ENCODE measurements around the gene NLRP6. TPM values are rescaled to one million over a fixed set of nuclear protein-coding genes. Genes with fewer than 3 reads are reported as not detected.

Gene NLRP6
- total RNA-seq, 1 experiment from 2014 or later: not detected

- TF ChIP-seq CTCF (IDR thresholded peaks at IDR 0.05; ENCODE audit: unreplicated experiment): no peak
- no peak overlapping the region for H3K27ac Mint-ChIP-seq (ENCODE audit: low read depth, unreplicated experiment)
- H3K4me3 Mint-ChIP-seq (ENCODE audit: unreplicated experiment): no peak overlapping the region
- DNase-seq (ENCODE audit: unreplicated experiment): no peak
- no TSS peak for BruUV-seq (replicated peaks)
- H3K4me1 Mint-ChIP-seq (ENCODE audit: insufficient read depth, unreplicated experiment): no peaks in the 10 kb centered on the region
- no peaks in the 10 kb centered on the region for H3K36me3 Mint-ChIP-seq (ENCODE audit: insufficient read depth, unreplicated experiment)
- intact Hi-C loops (cut with micrococcal nuclease): no loop called here
- no peaks in the 10 kb centered on the region for H3K9me3 Mint-ChIP-seq (ENCODE audit: unreplicated experiment)
- H3K27me3 Mint-ChIP-seq (ENCODE audit: insufficient read depth, unreplicated experiment): no peaks in the 10 kb centered on the region
- POLR2A ChIA-PET: no interaction called here
- CTCF ChIA-PET: interaction anchor here (0.6 to 1.0 kb wide), 2 partner anchors 14 to 19 kb away, joined by 3 read pairs; no protein-coding TSS in a partner anchor
Observed at GRCh38 chr11:325796-326591, 47.8 kb downstream of the NLRP6 start.

GRCh38 chr11:326592-326841 lies 48.3 kb downstream of the NLRP6 start:
- ChIA-PET POLR2A (no interaction called here), CTCF (interaction anchor here (0.6 to 1.0 kb wide), 2 partner anchors 13 to 18 kb away, joined by 3 read pairs; no protein-coding TSS in a partner anchor)
- no TSS peak for BruUV-seq (replicated peaks)
- H3K4me3 Mint-ChIP-seq (ENCODE audit: unreplicated experiment): no peak overlapping the region
- no peak for TF ChIP-seq CTCF (IDR thresholded peaks at IDR 0.05; ENCODE audit: unreplicated experiment)
- intact Hi-C loops (cut with micrococcal nuclease): no loop called here
- H3K9me3 Mint-ChIP-seq (ENCODE audit: unreplicated experiment): no peaks in the 10 kb centered on the region
- no peak overlapping the region for H3K27ac Mint-ChIP-seq (ENCODE audit: low read depth, unreplicated experiment)
- H3K27me3 Mint-ChIP-seq (ENCODE audit: insufficient read depth, unreplicated experiment): no peaks in the 10 kb centered on the region
- H3K36me3 Mint-ChIP-seq (ENCODE audit: insufficient read depth, unreplicated experiment): no peaks in the 10 kb centered on the region
- no peaks in the 10 kb centered on the region for H3K4me1 Mint-ChIP-seq (ENCODE audit: insufficient read depth, unreplicated experiment)
- no peak for DNase-seq (ENCODE audit: unreplicated experiment)

- Mint-ChIP-seq H3K36me3 (ENCODE audit: insufficient read depth, unreplicated experiment) (no peaks in the 10 kb centered on the region), H3K9me3 (ENCODE audit: unreplicated experiment) (no peaks in the 10 kb centered on the region), H3K4me3 (ENCODE audit: unreplicated experiment) (no peak overlapping the region), H3K27me3 (ENCODE audit: insufficient read depth, unreplicated experiment) (no peaks in the 10 kb centered on the region), H3K27ac (ENCODE audit: low read depth, unreplicated experiment) (no peak overlapping the region), H3K4me1 (ENCODE audit: insufficient read depth, unreplicated experiment) (no peaks in the 10 kb centered on the region)
- ChIA-PET CTCF (interaction anchor here (0.6 to 1.0 kb wide), 2 partner anchors 13 to 18 kb away, joined by 3 read pairs; no protein-coding TSS in a partner anchor), POLR2A (interaction anchor here (0.7 kb wide), 1 partner anchor 25 kb away, joined by 3 read pairs; no protein-coding TSS in a partner anchor)
- no TSS peak for BruUV-seq (replicated peaks)
- DNase-seq (ENCODE audit: unreplicated experiment): peak; percentile 46
- TF ChIP-seq CTCF (IDR thresholded peaks at IDR 0.05; ENCODE audit: unreplicated experiment): no peak
- intact Hi-C loops (cut with micrococcal nuclease): no loop called here
Observed at GRCh38 chr11:326842-327580, 48.8 kb downstream of the NLRP6 start.

GRCh38 chr11:327581-327923 lies 49.3 kb downstream of the NLRP6 start:
- no peak for DNase-seq (ENCODE audit: unreplicated experiment)
- CTCF ChIA-PET: no interaction called here
- H3K27ac Mint-ChIP-seq (ENCODE audit: low read depth, unreplicated experiment): no peak overlapping the region
- no peak overlapping the region for H3K4me3 Mint-ChIP-seq (ENCODE audit: unreplicated experiment)
- BruUV-seq (replicated peaks): no TSS peak
- intact Hi-C loops (cut with micrococcal nuclease): no loop called here
- H3K9me3 Mint-ChIP-seq (ENCODE audit: unreplicated experiment): no peaks in the 10 kb centered on the region
- no peaks in the 10 kb centered on the region for H3K27me3 Mint-ChIP-seq (ENCODE audit: insufficient read depth, unreplicated experiment)
- no peaks in the 10 kb centered on the region for H3K4me1 Mint-ChIP-seq (ENCODE audit: insufficient read depth, unreplicated experiment)
- no peaks in the 10 kb centered on the region for H3K36me3 Mint-ChIP-seq (ENCODE audit: insufficient read depth, unreplicated experiment)
- TF ChIP-seq CTCF (IDR thresholded peaks at IDR 0.05; ENCODE audit: unreplicated experiment): no peak
- POLR2A ChIA-PET: interaction anchor here (0.7 kb wide), 1 partner anchor 25 kb away, joined by 3 read pairs; no protein-coding TSS in a partner anchor
